PC-3 (cell line): ENCODE measurements around the gene FBXL7.

ENCODE experiments used
- CTCF ChIP-seq: fragments of 300-600 bp; sonication (generic); conservative IDR thresholded peaks from 2 replicates; pipeline ENCODE4 v1.5.1; 2017; ENCODE audit warnings: antibody characterized with exemption, low read depth, mild to moderate bottlenecking, low read length
- EZH2phosphoT487 ChIP-seq: fragments of 300-600 bp; sonication (generic); IDR thresholded peaks from 2 replicates; pipeline ENCODE4 v1.6.1; 2018; ENCODE audit warnings: mild to moderate bottlenecking, antibody characterized with exemption, low read length, borderline replicate concordance

- TF ChIP-seq CTCF (no peak), EZH2phosphoT487 (no peak)
These were observed 87.9 kb downstream of the FBXL7 start for GRCh38 chr5:15587916-15588315.
